NOMO-1 (cell line): ENCODE results near the gene ARFGEF2.
A peak's percentile ranks its signal among the peaks of the same experiment; 100 is the strongest.
"Not testable (repeated sequence)": the region's sequence is repeated elsewhere in the genome, so short reads cannot be mapped to it uniquely, and the experiment has no call there.

Experiments used
- DNase-seq, 2 experiments: peaks; one replicate each; lab custom pipeline; 2025; ENCODE audit not compliant: unreplicated experiment in 2 of 2; lab: John Stamatoyannopoulos, UW

ARFGEF2 gene

GRCh38 chr20:48921168-48921882 lies at the start of gene ARFGEF2:
TSS of gene ARFGEF2 (plus strand) at chr20:48921711. CDS start at chr20:48921890, 179 bp downstream.
- DNase-seq: peak; percentile 87 to 91

- DNase-seq: no peak
These were observed 46.1 kb upstream of the ARFGEF2 start for GRCh38 chr20:48875233-48875913.

GRCh38 chr20:48875914-48876240 lies 45.6 kb upstream of the ARFGEF2 start:
- DNase-seq: no peak

- no peak for DNase-seq
These were observed 44.2 kb upstream of the ARFGEF2 start for GRCh38 chr20:48877304-48877703.

GRCh38 chr20:48878534-48879248 lies 42.8 kb upstream of the ARFGEF2 start:
- DNase-seq: no peak

- no peak for DNase-seq
These were observed 41.8 kb upstream of the ARFGEF2 start for GRCh38 chr20:48879612-48880245.

- DNase-seq: no peak
These were observed 41.2 kb upstream of the ARFGEF2 start for GRCh38 chr20:48880331-48880730.

GRCh38 chr20:48880981-48881657 lies 40.4 kb upstream of the ARFGEF2 start:
- no peak for DNase-seq

GRCh38 chr20:48885237-48885636 lies 36.3 kb upstream of the ARFGEF2 start:
- no peak for DNase-seq

GRCh38 chr20:48886194-48886593 lies 35.3 kb upstream of the ARFGEF2 start:
- no peak for DNase-seq

GRCh38 chr20:48886811-48887210 lies 34.7 kb upstream of the ARFGEF2 start:
- DNase-seq: no peak

- DNase-seq: not testable (repeated sequence)
These were observed 33.0 kb upstream of the ARFGEF2 start for GRCh38 chr20:48888517-48888916.

GRCh38 chr20:48889140-48889790 lies 32.2 kb upstream of the ARFGEF2 start:
- DNase-seq: no peak

GRCh38 chr20:48891235-48892048 lies 30.1 kb upstream of the ARFGEF2 start:
- no peak for DNase-seq

GRCh38 chr20:48892049-48892470 lies 29.5 kb upstream of the ARFGEF2 start:
- no peak for DNase-seq

GRCh38 chr20:48892891-48893290 lies 28.6 kb upstream of the ARFGEF2 start:
- no peak for DNase-seq

GRCh38 chr20:48893374-48893773 lies 28.1 kb upstream of the ARFGEF2 start:
- DNase-seq: no peak

GRCh38 chr20:48897305-48898010 lies 24.1 kb upstream of the ARFGEF2 start:
- no peak for DNase-seq

- DNase-seq: no peak
These were observed 23.3 kb upstream of the ARFGEF2 start for GRCh38 chr20:48898210-48898609.
